Kidney epithelial cell (primary cell): ENCODE results near the gene RAI1. TPM values are rescaled to one million over a fixed set of nuclear protein-coding genes. Genes with fewer than 3 reads are reported as not detected.

Source experiments
- DNase-seq: peaks from one replicate; pipeline ENCODE4 v3.0.0-alpha.2; 2010; ENCODE audit warnings: low read depth
- H3K27me3 ChIP-seq: 2 replicates; pipeline ENCODE4 v1.6.0; 2011; ENCODE audit warnings: low read length; ENCODE audit not compliant: control insufficient read depth, insufficient read depth
- H3K36me3 ChIP-seq: 2 replicates; pipeline ENCODE4 v1.5.1; 2011; ENCODE audit warnings: low read length; ENCODE audit not compliant: control insufficient read depth, insufficient read depth
- H3K4me3 ChIP-seq: 2 replicates; pipeline ENCODE4 v1.5.1; 2011; ENCODE audit warnings: low read depth, mild to moderate bottlenecking, control low read depth, low read length
- CTCF ChIP-seq: IDR thresholded peaks from 2 replicates; pipeline ENCODE4 v1.5.1; 2011; ENCODE audit warnings: mild to moderate bottlenecking, moderate library complexity, low read length, control low read depth, inconsistent platforms; ENCODE audit not compliant: insufficient read depth, poor library complexity, severe bottlenecking
- total RNA-seq: library from RNA; depleted of rRNA; stranded (reverse); fragments of >200 nt; gene quantifications from 2 replicates; pipeline ENCODE4 v1.2.3, GENCODE V29; 2015

RAI1 gene
- total RNA-seq, 1 donor from 2014 or later, result 31.3 TPM

DNA sequence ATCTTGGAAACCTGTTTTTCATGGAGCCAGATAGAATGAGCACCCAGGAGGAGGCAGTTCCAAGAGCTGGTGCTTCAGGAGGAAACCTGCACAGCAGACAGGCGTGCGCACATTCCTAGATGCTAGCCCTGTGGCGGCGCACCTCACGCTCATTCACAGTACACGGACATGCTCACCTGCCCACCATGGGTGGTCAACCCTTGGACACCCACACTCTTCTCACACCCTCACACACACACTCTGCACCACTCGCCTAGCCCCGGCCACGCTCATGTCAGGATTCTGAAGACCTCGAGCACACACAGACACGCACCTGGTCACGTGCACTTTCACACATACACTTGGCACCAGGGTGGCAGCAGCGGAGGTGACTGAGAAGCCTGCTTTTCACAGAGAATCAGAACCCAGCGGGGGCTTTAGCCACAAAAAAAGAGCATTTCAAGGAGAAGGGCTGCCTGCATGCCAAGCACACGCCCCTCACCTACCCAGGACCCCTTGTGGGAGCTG, 28.6 kb downstream of the RAI1 start:
- H3K4me3 ChIP-seq, result no peak overlapping the region
- no peak for DNase-seq
- H3K27me3 ChIP-seq, result no peaks in the 10 kb centered on the region
- TF ChIP-seq CTCF, result no peak
- H3K36me3 ChIP-seq, result peaks cover 1% of the 10 kb centered on the region

DNA sequence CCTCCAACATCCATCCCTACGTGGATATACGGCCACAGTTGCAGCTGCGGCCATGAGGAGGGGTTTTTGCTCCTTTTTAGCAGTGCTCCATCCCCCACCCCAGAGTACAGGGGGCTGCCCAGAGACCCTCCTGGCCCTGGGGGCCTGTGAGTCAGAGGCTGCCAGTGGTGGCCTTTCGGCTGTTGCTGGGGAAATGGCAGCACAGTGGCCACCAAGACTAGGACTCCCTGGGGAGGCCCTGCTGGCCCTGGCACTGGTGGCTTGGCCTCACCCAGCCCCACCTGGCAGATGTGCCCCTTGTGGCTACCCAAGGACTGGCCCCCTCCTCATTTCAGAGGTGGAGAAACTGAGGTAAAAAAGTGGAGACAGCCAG, 29.1 kb downstream of the RAI1 start:
- no peak for TF ChIP-seq CTCF
- H3K4me3 ChIP-seq, result no peak overlapping the region
- no peaks in the 10 kb centered on the region for H3K27me3 ChIP-seq
- DNase-seq, result no peak
- peaks cover 1% of the 10 kb centered on the region for H3K36me3 ChIP-seq

DNA sequence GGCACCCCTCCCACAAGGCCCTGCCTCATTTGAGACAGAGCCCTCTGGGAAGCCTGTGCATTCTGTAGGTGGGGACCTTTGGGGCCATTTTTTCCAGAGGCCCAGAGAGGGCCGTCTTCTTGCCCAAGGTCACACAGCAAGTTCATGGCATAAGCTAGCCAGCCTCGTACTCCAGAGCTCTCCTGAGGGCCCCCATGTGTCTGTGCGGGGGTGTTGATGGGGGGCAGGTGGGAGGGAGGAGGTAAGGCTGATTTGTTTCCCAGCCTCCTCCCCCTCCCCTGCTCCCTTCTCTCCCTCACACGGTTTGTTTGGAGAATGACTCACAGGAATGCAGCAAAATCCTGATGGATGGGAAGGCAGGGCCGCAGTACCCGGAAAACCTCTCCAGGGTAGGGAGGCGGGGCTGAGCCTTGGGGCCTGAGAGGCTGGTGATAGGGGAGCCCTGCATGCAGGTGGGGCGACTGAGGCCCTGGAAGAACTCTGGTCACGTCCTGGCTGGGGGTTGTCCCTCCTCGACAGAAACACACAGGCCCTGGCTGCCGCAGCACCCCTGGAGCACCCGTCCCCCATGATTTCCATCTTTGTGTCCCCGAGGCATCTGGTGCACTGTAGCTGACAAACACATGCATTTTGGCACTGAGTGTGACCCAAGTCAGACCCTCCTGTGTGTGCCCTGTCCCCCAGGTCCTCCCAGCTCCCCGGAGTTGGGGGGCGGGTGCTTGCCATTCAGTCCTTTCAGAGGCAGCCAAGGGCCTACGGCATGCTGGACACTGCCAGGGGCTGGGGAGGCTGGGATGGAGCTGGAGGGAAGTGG, 29.7 kb downstream of the RAI1 start:
- DNase-seq, result peak; percentile 92
- no peak for TF ChIP-seq CTCF
- no peaks in the 10 kb centered on the region for H3K36me3 ChIP-seq
- H3K4me3 ChIP-seq, result no peak overlapping the region
- H3K27me3 ChIP-seq, result no peaks in the 10 kb centered on the region

- H3K36me3 ChIP-seq, result no peaks in the 10 kb centered on the region
- no peak overlapping the region for H3K4me3 ChIP-seq
- no peak for DNase-seq
- TF ChIP-seq CTCF, result no peak
- no peaks in the 10 kb centered on the region for H3K27me3 ChIP-seq
Observed at GRCh38 chr17:17711641-17712162, 30.4 kb downstream of the RAI1 start.

DNA sequence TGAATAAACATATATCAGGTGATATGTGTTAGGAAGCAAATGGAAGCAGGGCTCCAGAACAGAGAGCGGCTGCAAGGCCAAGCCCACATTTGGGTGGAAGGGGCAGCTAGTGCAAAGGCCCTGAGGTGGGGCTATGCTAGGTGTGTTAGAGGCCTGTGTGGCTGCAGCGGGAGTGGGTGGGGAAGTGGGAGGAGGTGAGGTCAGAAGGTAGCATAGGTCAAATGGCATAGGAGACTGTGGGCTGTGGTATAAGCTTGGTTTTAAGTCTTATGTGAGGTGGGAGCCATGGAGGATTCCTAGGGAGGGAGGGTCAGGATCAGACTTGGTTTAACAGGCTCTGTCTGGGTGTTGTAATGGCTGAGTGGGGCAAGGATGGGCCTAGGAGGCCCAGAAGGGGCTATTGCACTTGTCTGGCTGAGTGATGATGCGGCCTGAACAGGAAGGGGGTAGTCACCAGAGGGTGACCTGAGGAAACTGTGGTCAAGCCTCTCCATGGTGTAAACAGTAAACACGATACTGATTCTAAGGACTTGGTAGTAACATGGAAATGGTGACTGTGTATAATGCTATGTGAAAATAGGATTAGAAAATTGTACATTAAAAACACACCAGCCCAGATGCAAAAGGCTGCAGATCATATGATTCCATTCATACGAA, 31.1 kb downstream of the RAI1 start:
- no peaks in the 10 kb centered on the region for H3K36me3 ChIP-seq
- no peaks in the 10 kb centered on the region for H3K27me3 ChIP-seq
- DNase-seq, result no peak
- H3K4me3 ChIP-seq, result no peak overlapping the region
- TF ChIP-seq CTCF, result no peak
